SK-N-SH (cell line): Measurements from ENCODE around the gene CABP4. TPM values are rescaled to one million over a fixed set of nuclear protein-coding genes. Genes with fewer than 3 reads are reported as not detected.
A peak's percentile ranks its signal among the peaks of the same experiment; 100 is the strongest.
"Not testable (repeated sequence)": the region's sequence is repeated elsewhere in the genome, so short reads cannot be mapped to it uniquely, and the experiment has no call there.

ENCODE experiments used
- CTCF ChIA-PET: fragments of 300-600, 350-600 bp; formaldehyde crosslinking; extraction: SDS; loops from one replicate; lab custom pipeline; 2021; lab: Yijun Ruan, JAX
- POLR2A ChIA-PET: fragments of 350-600 bp; sonication (Branson Sonifier 250); formaldehyde crosslinking; extraction: SDS; loops from one replicate; lab custom pipeline; 2020; ENCODE audit warnings: antibody characterized with exemption, inconsistent platforms; lab: Yijun Ruan, JAX
- DNase-seq: peaks from one replicate; pipeline ENCODE4 v3.0.0; 2012
- H2AFZ ChIP-seq: fragments of 200-600 bp; sonication (generic); 2 replicates; pipeline ENCODE4 v1.8.1; 2016; ENCODE audit warnings: antibody characterized with exemption, mild to moderate bottlenecking, low read depth
- H3F3A ChIP-seq: fragments of 200-600 bp; sonication (generic); replicated peaks from 2 replicates; pipeline ENCODE3; 2016; ENCODE audit warnings: antibody characterized with exemption, mild to moderate bottlenecking; ENCODE audit not compliant: insufficient read depth
- H3K27ac ChIP-seq, 2 experiments: fragments of 200-500 bp in 1 of 2; fragments of 200-600 bp in 1 of 2; sonication (Bioruptor generic) in 1 of 2; sonication (generic), shearing (Covaris generic) in 1 of 2; 2 replicates each; pipeline versions ENCODE4 v1.5.1 to v1.6.1; 2014 to 2016; ENCODE audit warnings: low read depth in 2 of 2, inconsistent platforms in 1 of 2, low read length in 1 of 2, mild to moderate bottlenecking in 1 of 2, mixed read lengths in 1 of 2
- H3K27me3 ChIP-seq: fragments of 200-600 bp; sonication (generic), shearing (Covaris generic); 2 replicates; pipeline ENCODE4 v1.6.1; 2016; ENCODE audit warnings: mixed run types; ENCODE audit not compliant: insufficient read depth
- H3K36me3 ChIP-seq, 2 experiments: fragments of 200-500 bp in 1 of 2; fragments of 200-600 bp in 1 of 2; sonication (Bioruptor generic) in 1 of 2; sonication (generic) in 1 of 2; replicated peaks in 1 of 2; 2 replicates each; pipeline versions ENCODE3 to v1.5.1; 2014 to 2016; ENCODE audit warnings: low read length in 1 of 2, mild to moderate bottlenecking in 1 of 2; ENCODE audit not compliant: insufficient read depth in 2 of 2, control insufficient read depth in 1 of 2
- H3K4me1 ChIP-seq, 2 experiments: fragments of 200-500 bp in 1 of 2; fragments of 200-600 bp in 1 of 2; sonication (Bioruptor generic) in 1 of 2; sonication (generic), shearing (Covaris generic) in 1 of 2; 2 replicates each; pipeline versions ENCODE4 v1.5.1 to v1.6.1; 2014 to 2016; ENCODE audit warnings: low read depth in 1 of 2, low read length in 1 of 2, mixed run types in 1 of 2; ENCODE audit not compliant: insufficient read depth in 2 of 2, control insufficient read depth in 1 of 2
- H3K4me2 ChIP-seq: fragments of 200-600 bp; sonication (generic), shearing (Covaris generic); 2 replicates; pipeline ENCODE4 v1.6.1; 2017; ENCODE audit warnings: mixed run types
- H3K4me3 ChIP-seq, 2 experiments: fragments of 200-500 bp in 1 of 2; fragments of 200-600 bp in 1 of 2; sonication (Bioruptor generic) in 1 of 2; sonication (generic), shearing (Covaris generic) in 1 of 2; 2 replicates each; pipeline versions ENCODE4 v1.5.1 to v1.8.1; 2014 to 2016; ENCODE audit warnings: low read depth in 2 of 2, inconsistent platforms in 1 of 2, low read length in 1 of 2, mild to moderate bottlenecking in 1 of 2, mixed read lengths in 1 of 2, moderate library complexity in 1 of 2
- H3K79me2 ChIP-seq: fragments of 200-600 bp; sonication (generic); 2 replicates; pipeline ENCODE4 v1.8.1; 2017; ENCODE audit warnings: mild to moderate bottlenecking; ENCODE audit not compliant: insufficient read depth
- H3K9ac ChIP-seq: fragments of 200-600 bp; sonication (generic); 2 replicates; pipeline ENCODE4 v1.6.1; 2017; ENCODE audit warnings: mixed run types
- H3K9me2 ChIP-seq: fragments of 200-600 bp; sonication (generic); 2 replicates; pipeline ENCODE4 v1.6.1; 2017; ENCODE audit warnings: mixed run types
- H3K9me3 ChIP-seq: fragments of 200-600 bp; sonication (generic); 2 replicates; pipeline ENCODE4 v1.6.1; 2017; ENCODE audit warnings: mixed run types, mild to moderate bottlenecking, moderate library complexity
- H4K20me1 ChIP-seq: fragments of 200-600 bp; sonication (generic); 2 replicates; pipeline ENCODE4 v1.6.1; 2017; ENCODE audit warnings: mild to moderate bottlenecking, mixed run types; ENCODE audit not compliant: insufficient read depth
- EP300 ChIP-seq, 2 experiments: IDR thresholded peaks; 2 replicates each; pipeline versions ENCODE4 v1.4.0 to v1.6.1; 2012; ENCODE audit warnings: borderline replicate concordance in 1 of 2, low read depth in 1 of 2, low read length in 1 of 2
- FOSL2 ChIP-seq: IDR thresholded peaks from 2 replicates; pipeline ENCODE4 v1.4.0; 2012; ENCODE audit warnings: low read depth, mild to moderate bottlenecking, moderate library complexity, borderline replicate concordance
- FOXM1 ChIP-seq: IDR thresholded peaks from 2 replicates; pipeline ENCODE4 v1.4.0; 2012; ENCODE audit warnings: low read depth, mild to moderate bottlenecking
- GABPA ChIP-seq: IDR thresholded peaks from 2 replicates; pipeline ENCODE4 v1.4.0; 2012; ENCODE audit warnings: low read depth, mild to moderate bottlenecking
- JUND ChIP-seq: IDR thresholded peaks from 2 replicates; pipeline ENCODE4 v1.4.0; 2012
- RCOR1 ChIP-seq: fragments of 150-350 bp; IDR thresholded peaks from 2 replicates; pipeline ENCODE4 v1.6.1; 2017; ENCODE audit warnings: antibody characterized with exemption, low read length
- RFX5 ChIP-seq: IDR thresholded peaks from 2 replicates; pipeline ENCODE4 v1.6.1; 2012; ENCODE audit warnings: mild to moderate bottlenecking, improper control_type of control experiment, low read length
- TCF12 ChIP-seq: IDR thresholded peaks from 2 replicates; pipeline ENCODE4 v1.4.0; 2012
- USF2 ChIP-seq: fragments of 150-350 bp; IDR thresholded peaks from 2 replicates; pipeline ENCODE4 v1.6.1; 2017; ENCODE audit warnings: antibody characterized with exemption, low read length, low read depth, borderline replicate concordance
- ZBTB33 ChIP-seq: IDR thresholded peaks from 2 replicates; pipeline ENCODE4 v1.4.0; 2012; ENCODE audit warnings: low read depth, borderline replicate concordance
- WGBS: methylation state at CpG from one replicate; pipeline ENCODE4 v1.1.6; 2017; ENCODE audit warnings: low lambda C conversion rate; 5-methylcytosine and 5-hydroxymethylcytosine counted together
- polyA plus RNA-seq, 3 experiments: library from polyadenylated mRNA; depleted of rRNA; stranded (reverse); fragments of >200 nt; gene quantifications; 2 replicates each; pipeline ENCODE4 v1.2.3, GENCODE V29; 2012
- TF ChIP-seq, protein P1 (sequence below): fragments of 150-350 bp; IDR thresholded peaks from 2 replicates; pipeline ENCODE4 v1.6.1; 2016; ENCODE audit warnings: mild to moderate bottlenecking, low read depth, low read length

CABP4 gene
- polyA plus RNA-seq, 1 of the 3 experiments (the other 2 are of a cell fraction) = not detected

DNA sequence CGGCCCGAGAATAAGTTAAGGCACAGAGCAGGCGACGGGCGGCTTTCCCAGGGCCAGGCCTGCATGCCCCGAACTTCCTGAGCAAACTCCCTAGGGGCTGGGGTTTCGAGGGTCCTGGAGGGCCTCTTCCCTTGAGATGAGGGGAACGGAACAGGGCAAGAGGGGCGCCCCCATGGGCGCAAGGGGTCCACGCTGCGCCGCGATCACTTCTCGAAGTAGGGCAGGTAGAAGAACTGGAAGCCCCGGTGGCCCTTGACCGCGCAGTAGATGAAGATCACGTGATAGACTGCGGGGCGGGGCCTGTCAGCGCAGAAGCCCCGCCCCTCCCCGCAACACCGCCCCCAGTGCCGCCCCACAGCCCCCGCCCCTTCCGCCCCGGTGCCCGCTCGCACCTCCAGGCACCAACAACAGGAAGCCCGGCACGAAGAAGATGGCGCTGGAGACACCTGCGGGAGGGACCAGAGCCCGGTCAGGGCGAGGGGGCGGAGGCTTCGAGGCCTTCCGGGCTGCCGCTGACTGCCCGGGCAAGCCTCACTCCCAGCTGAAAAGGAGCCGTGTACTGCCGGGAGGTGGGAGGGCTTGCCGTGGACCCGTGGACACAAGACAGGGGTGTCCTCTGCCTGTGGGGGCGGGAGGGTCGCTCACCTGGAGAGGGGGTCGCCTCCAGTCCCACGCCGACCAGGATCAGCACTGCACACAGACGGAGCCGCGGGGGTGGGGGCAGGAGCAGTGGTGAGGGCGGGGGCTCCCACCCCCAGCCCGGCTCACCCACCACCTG, 9.4 kb downstream of the CABP4 start (continued):
- TF ChIP-seq FOXM1 (no peak), USF2 (peak; percentile 38; the same call in 1 of the 2 replicates), ZBTB33 (no peak), FOSL2 (no peak)
- TF ChIP-seq, protein P1, sequence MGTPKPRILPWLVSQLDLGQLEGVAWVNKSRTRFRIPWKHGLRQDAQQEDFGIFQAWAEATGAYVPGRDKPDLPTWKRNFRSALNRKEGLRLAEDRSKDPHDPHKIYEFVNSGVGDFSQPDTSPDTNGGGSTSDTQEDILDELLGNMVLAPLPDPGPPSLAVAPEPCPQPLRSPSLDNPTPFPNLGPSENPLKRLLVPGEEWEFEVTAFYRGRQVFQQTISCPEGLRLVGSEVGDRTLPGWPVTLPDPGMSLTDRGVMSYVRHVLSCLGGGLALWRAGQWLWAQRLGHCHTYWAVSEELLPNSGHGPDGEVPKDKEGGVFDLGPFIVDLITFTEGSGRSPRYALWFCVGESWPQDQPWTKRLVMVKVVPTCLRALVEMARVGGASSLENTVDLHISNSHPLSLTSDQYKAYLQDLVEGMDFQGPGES = no peak

DNA sequence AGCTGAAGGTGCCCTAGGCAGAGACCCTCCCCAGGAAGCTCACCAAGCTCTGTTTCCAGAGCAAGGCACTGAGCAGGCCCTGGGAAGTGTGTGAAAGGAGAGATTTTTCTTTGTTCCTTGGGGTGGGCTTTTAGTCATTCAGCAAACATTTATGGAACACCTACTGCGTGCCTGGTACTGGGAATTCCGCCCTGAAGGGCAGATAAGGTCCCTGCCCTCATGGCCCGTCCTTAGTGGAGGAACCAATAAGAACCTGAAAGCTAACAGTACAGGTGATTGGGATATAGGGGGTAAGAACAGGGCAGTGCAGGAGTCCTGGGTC, 10.0 kb downstream of the CABP4 start:
- POLR2A ChIA-PET = interaction anchor here (1.0 kb wide), 1 partner anchor 73 kb away, joined by 3 read pairs; the partner anchor contains the start of gene RAD9A
- Histone ChIP-seq H3K9ac (peak overlapping the region; percentile 66), H3K4me2 (peak overlapping the region; percentile 87), H2AFZ (peak overlapping the region; percentile 70), H3K79me2 (peaks cover 7% of the 10 kb centered on the region; the same call in 1 of the 2 replicates), H3F3A (peaks cover 18% of the 10 kb centered on the region), H3K9me2 (no peaks in the 10 kb centered on the region), H3K36me3 (no peaks in the 10 kb centered on the region), H4K20me1 (no peaks in the 10 kb centered on the region), H3K27me3 (no peaks in the 10 kb centered on the region), H3K4me1 (peaks cover 9 to 35% of the 10 kb centered on the region in 2 experiments; a peak in 2 of 4 replicates), H3K27ac (peak overlapping the region; percentile 61 to 89), H3K9me3 (no peaks in the 10 kb centered on the region), H3K4me3 (peak overlapping the region; percentile 63 to 68)
- DNase-seq = no peak
- TF ChIP-seq FOXM1 = no peak
- TF ChIP-seq ZBTB33 = no peak
- TF ChIP-seq JUND = no peak
- no peak for TF ChIP-seq TCF12
- TF ChIP-seq, protein P1 = no peak
- no peak for TF ChIP-seq RFX5
- no peak for TF ChIP-seq RCOR1
- TF ChIP-seq EP300 (IDR thresholded peaks at IDR 0.05; ENCODE audit: borderline replicate concordance in 1 of 2, low read depth in 1 of 2, low read length in 1 of 2) = no peak
- no peak for TF ChIP-seq GABPA
- TF ChIP-seq USF2 = no peak
- CTCF ChIA-PET = interaction anchor here (1.0 to 1.2 kb wide), 3 partner anchors 64 to 119 kb away, joined by 3 read pairs; partner anchors contain the start of genes GSTP1 and PPP1CA
- 67% methylated on average over 3 of the region's 3 CpGs for WGBS

GRCh38 chr11:67465530-67465929, 10.4 kb downstream of the CABP4 start:
- H3K36me3 ChIP-seq, DNase-seq, POLR2A ChIA-PET, H3K9me2 ChIP-seq, H3K79me2 ChIP-seq, H4K20me1 ChIP-seq, H3K9me3 ChIP-seq, H3K9ac ChIP-seq, H3K27me3 ChIP-seq, H2AFZ ChIP-seq: not testable (repeated sequence)
- H3K4me2 ChIP-seq = peak overlapping the region; percentile 87
- peaks cover 9 to 35% of the 10 kb centered on the region in 2 experiments; a peak in 2 of 4 replicates for H3K4me1 ChIP-seq
- peak overlapping the region; percentile 61 to 89 for H3K27ac ChIP-seq
- CTCF ChIA-PET = interaction anchor here (1.0 to 1.2 kb wide), 2 partner anchors 64 to 118 kb away, joined by 3 read pairs; partner anchors contain the start of genes GSTP1 and PPP1CA
- WGBS = 95% methylated on average over 2 of the region's 2 CpGs
- H3F3A ChIP-seq = peaks cover 18% of the 10 kb centered on the region
- H3K4me3 ChIP-seq = peak overlapping the region; percentile 63 to 68; a peak in 3 of 4 replicates
